Measurements from ENCODE around the gene NKX1-1.
"Not testable (repeated sequence)": the region's sequence is repeated elsewhere in the genome, so short reads cannot be mapped to it uniquely, and the experiment has no call there.

The NKX1-1 gene

GRCh38 chr4:1393866-1394265, 12.4 kb downstream of the NKX1-1 start:
- no peak for DNase-seq (ENCODE audit: low read depth in 4 of 4, low spot score in 1 of 4)

- not testable (repeated sequence) for DNase-seq (ENCODE audit: low read depth in 4 of 4, low spot score in 1 of 4)
Observed at GRCh38 chr4:1393363-1393762, 12.9 kb downstream of the NKX1-1 start.

GRCh38 chr4:1385373-1386340, 20.6 kb downstream of the NKX1-1 start:
- DNase-seq (ENCODE audit: low read depth in 4 of 4, low spot score in 1 of 4) = no peak

- no peak for DNase-seq (ENCODE audit: low read depth in 4 of 4, low spot score in 1 of 4)
Observed at GRCh38 chr4:1384675-1385372, 21.4 kb downstream of the NKX1-1 start.

- DNase-seq (ENCODE audit: low read depth in 4 of 4, low spot score in 1 of 4) = no peak
Observed at GRCh38 chr4:1383728-1384591, 22.3 kb downstream of the NKX1-1 start.

GRCh38 chr4:1382776-1383727, 23.2 kb downstream of the NKX1-1 start:
- DNase-seq (ENCODE audit: low read depth in 4 of 4, low spot score in 1 of 4) = no peak

GRCh38 chr4:1381944-1382541, 24.2 kb downstream of the NKX1-1 start:
- no peak for DNase-seq (ENCODE audit: low read depth in 4 of 4, low spot score in 1 of 4)

- no peak for DNase-seq (ENCODE audit: low read depth in 4 of 4, low spot score in 1 of 4)
Observed at GRCh38 chr4:1381181-1381621, 25.0 kb downstream of the NKX1-1 start.

- no peak for DNase-seq (ENCODE audit: low read depth in 4 of 4, low spot score in 1 of 4)
Observed at GRCh38 chr4:1380368-1381151, 25.7 kb downstream of the NKX1-1 start.

GRCh38 chr4:1379801-1380331, 26.4 kb downstream of the NKX1-1 start:
- no peak for DNase-seq (ENCODE audit: low read depth in 4 of 4, low spot score in 1 of 4)

- DNase-seq (ENCODE audit: low read depth in 4 of 4, low spot score in 1 of 4) = no peak
Observed at GRCh38 chr4:1379351-1379781, 26.9 kb downstream of the NKX1-1 start.

- no peak for DNase-seq (ENCODE audit: low read depth in 4 of 4, low spot score in 1 of 4)
Observed at GRCh38 chr4:1378559-1379231, 27.5 kb downstream of the NKX1-1 start.

GRCh38 chr4:1377606-1378261, 28.5 kb downstream of the NKX1-1 start:
- DNase-seq (ENCODE audit: low read depth in 4 of 4, low spot score in 1 of 4) = no peak

GRCh38 chr4:1376841-1377605, 29.2 kb downstream of the NKX1-1 start:
- no peak for DNase-seq (ENCODE audit: low read depth in 4 of 4, low spot score in 1 of 4)

- DNase-seq (ENCODE audit: low read depth in 4 of 4, low spot score in 1 of 4) = no peak
Observed at GRCh38 chr4:1376391-1376840, 29.8 kb downstream of the NKX1-1 start.

GRCh38 chr4:1375761-1376322, 30.4 kb downstream of the NKX1-1 start:
- DNase-seq (ENCODE audit: low read depth in 4 of 4, low spot score in 1 of 4) = no peak
